ENCODE data around the gene CHN2. TPM values are rescaled to one million over a fixed set of nuclear protein-coding genes. Genes with fewer than 3 reads are reported as not detected.

The CHN2 gene
- total RNA-seq, 1 experiment from 2014 or later = 18.8 TPM

DNA sequence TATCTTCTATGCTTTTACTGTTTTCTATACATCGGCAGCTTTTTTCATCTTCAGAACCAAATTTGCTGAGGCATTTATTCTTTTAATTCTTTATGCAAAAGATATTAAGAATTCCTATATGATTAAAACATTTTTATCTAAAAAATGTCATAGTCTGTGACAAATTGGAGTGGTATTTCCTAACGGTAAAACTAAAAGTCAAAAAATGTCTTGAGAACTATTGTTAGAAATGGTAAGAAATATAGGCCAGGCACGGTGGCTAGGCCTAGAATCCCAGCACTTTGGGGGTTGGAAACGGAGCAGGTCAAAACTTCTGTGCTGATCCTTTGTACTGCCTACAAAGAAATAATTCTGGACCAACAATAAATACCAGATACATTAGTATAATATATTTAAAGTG, 311.4 kb downstream of the CHN2 start:
- Histone ChIP-seq H3K27me3 (replicated peaks; ENCODE audit: control insufficient read depth, insufficient read depth, low read length) (no peaks in the 10 kb centered on the region), H3K36me3 (ENCODE audit: control insufficient read depth, insufficient read depth, low read length) (0 out of 2 replicates have a peak, but pooled peaks cover 3% of the 10 kb centered on the region), H3K4me3 (ENCODE audit: low read depth, low read length) (no peak overlapping the region), H3K4me1 (peaks cover 16% of the 10 kb centered on the region), H3K9me3 (no peaks in the 10 kb centered on the region)
- Mint-ChIP-seq H3K27ac (ENCODE audit: unreplicated experiment) (no peak overlapping the region), H3K4me1 (ENCODE audit: low read depth, unreplicated experiment) (peaks cover 7% of the 10 kb centered on the region), H3K9me3 (ENCODE audit: unreplicated experiment) (no peaks in the 10 kb centered on the region), H3K4me3 (ENCODE audit: unreplicated experiment) (no peak overlapping the region), H3K27me3 (ENCODE audit: insufficient read depth, unreplicated experiment) (no peaks in the 10 kb centered on the region), H3K36me3 (ENCODE audit: insufficient read depth, unreplicated experiment) (no peaks in the 10 kb centered on the region)
- ChIA-PET CTCF (no interaction called here), POLR2A (no interaction called here)
- TF ChIP-seq, protein P1, sequence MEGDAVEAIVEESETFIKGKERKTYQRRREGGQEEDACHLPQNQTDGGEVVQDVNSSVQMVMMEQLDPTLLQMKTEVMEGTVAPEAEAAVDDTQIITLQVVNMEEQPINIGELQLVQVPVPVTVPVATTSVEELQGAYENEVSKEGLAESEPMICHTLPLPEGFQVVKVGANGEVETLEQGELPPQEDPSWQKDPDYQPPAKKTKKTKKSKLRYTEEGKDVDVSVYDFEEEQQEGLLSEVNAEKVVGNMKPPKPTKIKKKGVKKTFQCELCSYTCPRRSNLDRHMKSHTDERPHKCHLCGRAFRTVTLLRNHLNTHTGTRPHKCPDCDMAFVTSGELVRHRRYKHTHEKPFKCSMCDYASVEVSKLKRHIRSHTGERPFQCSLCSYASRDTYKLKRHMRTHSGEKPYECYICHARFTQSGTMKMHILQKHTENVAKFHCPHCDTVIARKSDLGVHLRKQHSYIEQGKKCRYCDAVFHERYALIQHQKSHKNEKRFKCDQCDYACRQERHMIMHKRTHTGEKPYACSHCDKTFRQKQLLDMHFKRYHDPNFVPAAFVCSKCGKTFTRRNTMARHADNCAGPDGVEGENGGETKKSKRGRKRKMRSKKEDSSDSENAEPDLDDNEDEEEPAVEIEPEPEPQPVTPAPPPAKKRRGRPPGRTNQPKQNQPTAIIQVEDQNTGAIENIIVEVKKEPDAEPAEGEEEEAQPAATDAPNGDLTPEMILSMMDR (IDR thresholded peaks at IDR 0.05; ENCODE audit: insufficient read depth in 1 of 2, low read depth in 1 of 2, low read length in 1 of 2, severe bottlenecking in 1 of 2, unreplicated experiment in 1 of 2) = no peak
- BruUV-seq (replicated peaks) = no TSS peak
- DNase-seq = no peak
- intact Hi-C loops (cut with micrococcal nuclease; ENCODE audit: unreplicated experiment) = no loop called here

DNA sequence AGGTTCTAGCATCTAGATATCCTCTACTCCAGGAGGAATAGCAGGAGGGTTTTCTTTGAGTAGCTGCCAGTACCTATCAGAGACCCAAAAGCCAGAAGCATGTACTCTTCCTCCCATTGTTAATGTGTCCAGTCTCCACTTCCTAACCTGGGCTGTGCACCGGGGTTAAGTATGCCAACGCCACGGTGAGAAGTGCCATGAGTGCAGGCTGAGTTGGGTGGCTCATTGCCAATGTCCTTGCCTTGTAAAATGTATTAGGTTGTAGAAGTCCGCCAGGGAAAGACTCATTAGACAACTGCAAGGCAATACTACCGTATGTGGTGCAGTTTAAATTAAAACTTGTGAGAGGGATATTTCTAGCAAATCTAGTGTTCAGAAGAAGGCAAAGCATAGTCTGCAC, 314.0 kb downstream of the CHN2 start:
- no peak overlapping the region for H3K27ac Mint-ChIP-seq (ENCODE audit: unreplicated experiment)
- intact Hi-C loops (cut with micrococcal nuclease; ENCODE audit: unreplicated experiment) = no loop called here
- CTCF ChIA-PET = no interaction called here
- peaks cover 5% of the 10 kb centered on the region for H3K36me3 Mint-ChIP-seq (ENCODE audit: insufficient read depth, unreplicated experiment)
- Histone ChIP-seq H3K4me1 (peaks cover 16% of the 10 kb centered on the region), H3K36me3 (ENCODE audit: control insufficient read depth, insufficient read depth, low read length) (0 out of 2 replicates have a peak, but pooled peaks cover 3% of the 10 kb centered on the region), H3K4me3 (ENCODE audit: low read depth, low read length) (no peak overlapping the region), H3K27me3 (replicated peaks; ENCODE audit: control insufficient read depth, insufficient read depth, low read length) (no peaks in the 10 kb centered on the region), H3K9me3 (no peaks in the 10 kb centered on the region)
- H3K4me3 Mint-ChIP-seq (ENCODE audit: unreplicated experiment) = no peak overlapping the region
- no TSS peak for BruUV-seq (replicated peaks)
- peaks cover 15% of the 10 kb centered on the region for H3K4me1 Mint-ChIP-seq (ENCODE audit: low read depth, unreplicated experiment)
- TF ChIP-seq, protein P1 (IDR thresholded peaks at IDR 0.05; ENCODE audit: insufficient read depth in 1 of 2, low read depth in 1 of 2, low read length in 1 of 2, severe bottlenecking in 1 of 2, unreplicated experiment in 1 of 2) = no peak
- no peaks in the 10 kb centered on the region for H3K9me3 Mint-ChIP-seq (ENCODE audit: unreplicated experiment)
- no peak for DNase-seq
- no peaks in the 10 kb centered on the region for H3K27me3 Mint-ChIP-seq (ENCODE audit: insufficient read depth, unreplicated experiment)
- POLR2A ChIA-PET = interaction anchor here (0.5 kb wide), 1 partner anchor 54 kb away, joined by 8 read pairs; no protein-coding TSS in a partner anchor

DNA sequence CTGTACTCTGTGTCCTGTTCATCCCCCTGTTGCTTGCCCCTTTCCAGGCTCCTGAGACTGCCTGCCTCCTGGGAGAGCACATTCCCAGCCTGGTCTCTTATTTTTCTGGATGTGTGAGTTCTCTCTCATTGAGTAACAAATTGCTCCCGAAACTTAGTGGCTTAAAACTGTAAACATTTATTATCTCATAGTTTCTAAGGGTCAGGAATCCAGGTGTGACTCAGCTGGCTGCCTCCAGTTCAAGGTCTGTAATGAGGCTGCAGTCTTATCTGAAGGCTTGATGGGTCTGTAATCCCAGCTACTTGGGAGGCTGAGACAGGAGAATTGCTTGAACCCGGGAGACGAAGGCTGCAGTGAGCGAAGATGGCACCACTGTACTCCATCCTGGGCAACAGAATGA, 315.5 kb downstream of the CHN2 start:
- TF ChIP-seq, protein P1 (IDR thresholded peaks at IDR 0.05; ENCODE audit: insufficient read depth in 1 of 2, low read depth in 1 of 2, low read length in 1 of 2, severe bottlenecking in 1 of 2, unreplicated experiment in 1 of 2) = no peak
- no TSS peak for BruUV-seq (replicated peaks)
- peak overlapping the region; percentile 9 for H3K4me3 Mint-ChIP-seq (ENCODE audit: unreplicated experiment)
- H3K27ac Mint-ChIP-seq (ENCODE audit: unreplicated experiment) = peak overlapping the region; percentile 82
- Histone ChIP-seq H3K27me3 (replicated peaks; ENCODE audit: control insufficient read depth, insufficient read depth, low read length) (no peaks in the 10 kb centered on the region), H3K4me1 (peaks cover 16% of the 10 kb centered on the region), H3K36me3 (ENCODE audit: control insufficient read depth, insufficient read depth, low read length) (0 out of 2 replicates have a peak, but pooled peaks cover 3% of the 10 kb centered on the region), H3K4me3 (ENCODE audit: low read depth, low read length) (no peak overlapping the region), H3K9me3 (no peaks in the 10 kb centered on the region)
- intact Hi-C loops (cut with micrococcal nuclease; ENCODE audit: unreplicated experiment) = no loop called here
- peaks cover 15% of the 10 kb centered on the region for H3K4me1 Mint-ChIP-seq (ENCODE audit: low read depth, unreplicated experiment)
- H3K27me3 Mint-ChIP-seq (ENCODE audit: insufficient read depth, unreplicated experiment) = no peaks in the 10 kb centered on the region
- DNase-seq = peak; percentile 47 to 56
- POLR2A ChIA-PET = interaction anchor here (0.6 kb wide), 1 partner anchor 475 kb away, joined by 3 read pairs; no protein-coding TSS in a partner anchor
- CTCF ChIA-PET = no interaction called here
- no peaks in the 10 kb centered on the region for H3K9me3 Mint-ChIP-seq (ENCODE audit: unreplicated experiment)
- peaks cover 5% of the 10 kb centered on the region for H3K36me3 Mint-ChIP-seq (ENCODE audit: insufficient read depth, unreplicated experiment)

Data from Caco-2 (cell line).